ENCODE measurements around the gene GLIPR2. TPM values are rescaled to one million over a fixed set of nuclear protein-coding genes. Genes with fewer than 3 reads are reported as not detected.
A peak's percentile ranks its signal among the peaks of the same experiment; 100 is the strongest.
"Not testable (repeated sequence)": the region's sequence is repeated elsewhere in the genome, so short reads cannot be mapped to it uniquely, and the experiment has no call there.

The GLIPR2 gene
- total RNA-seq (2014; rRNA removed; shearing (Covaris generic)) = 6.7 and 10.1 TPM in 2 replicates

- peak; percentile 76 for DNase-seq (ENCODE audit: low read depth)
Measured at GRCh38 chr9:36136272-36136893, at the start of gene GLIPR2. GLIPR2 (plus strand) TSS chr9:36136733; CDS start chr9:36136779, 46 bp downstream.

- DNase-seq (ENCODE audit: low read depth) = not testable (repeated sequence)
Measured at GRCh38 chr9:36087054-36087453, 49.5 kb upstream of the GLIPR2 start.

- DNase-seq (ENCODE audit: low read depth) = no peak
Measured at GRCh38 chr9:36088020-36088419, 48.5 kb upstream of the GLIPR2 start.

GRCh38 chr9:36091026-36091953 lies 45.2 kb upstream of the GLIPR2 start:
- peak; percentile 81 for DNase-seq (ENCODE audit: low read depth)

GRCh38 chr9:36092014-36092413 lies 44.5 kb upstream of the GLIPR2 start:
- no peak for DNase-seq (ENCODE audit: low read depth)

GRCh38 chr9:36092509-36093215 lies 43.9 kb upstream of the GLIPR2 start:
- peak; percentile 12 for DNase-seq (ENCODE audit: low read depth)

- DNase-seq (ENCODE audit: low read depth) = no peak
Measured at GRCh38 chr9:36093384-36093783, 43.1 kb upstream of the GLIPR2 start.

- DNase-seq (ENCODE audit: low read depth) = no peak
Measured at GRCh38 chr9:36099718-36100117, 36.8 kb upstream of the GLIPR2 start.

- DNase-seq (ENCODE audit: low read depth) = peak; percentile 17
Measured at GRCh38 chr9:36100532-36100931, 36.0 kb upstream of the GLIPR2 start.

GRCh38 chr9:36101916-36102741 lies 34.4 kb upstream of the GLIPR2 start:
- peak; percentile 100 for DNase-seq (ENCODE audit: low read depth)

GRCh38 chr9:36102742-36103495 lies 33.6 kb upstream of the GLIPR2 start:
- DNase-seq (ENCODE audit: low read depth) = peak; percentile 83

GRCh38 chr9:36109071-36109470 lies 27.5 kb upstream of the GLIPR2 start:
- DNase-seq (ENCODE audit: low read depth) = no peak

- DNase-seq (ENCODE audit: low read depth) = no peak
Measured at GRCh38 chr9:36110434-36110833, 26.1 kb upstream of the GLIPR2 start.

- no peak for DNase-seq (ENCODE audit: low read depth)
Measured at GRCh38 chr9:36112516-36112915, 24.0 kb upstream of the GLIPR2 start.

GRCh38 chr9:36113999-36114398 lies 22.5 kb upstream of the GLIPR2 start:
- no peak for DNase-seq (ENCODE audit: low read depth)

GRCh38 chr9:36116593-36116992 lies 19.9 kb upstream of the GLIPR2 start:
- no peak for DNase-seq (ENCODE audit: low read depth)

GRCh38 chr9:36118201-36118600 lies 18.3 kb upstream of the GLIPR2 start:
- no peak for DNase-seq (ENCODE audit: low read depth)

- DNase-seq (ENCODE audit: low read depth) = no peak
Measured at GRCh38 chr9:36118706-36119105, 17.8 kb upstream of the GLIPR2 start.

- no peak for DNase-seq (ENCODE audit: low read depth)
Measured at GRCh38 chr9:36119476-36119875, 17.1 kb upstream of the GLIPR2 start.

- no peak for DNase-seq (ENCODE audit: low read depth)
Measured at GRCh38 chr9:36120705-36121104, 15.8 kb upstream of the GLIPR2 start.

- no peak for DNase-seq (ENCODE audit: low read depth)
Measured at GRCh38 chr9:36121971-36122370, 14.6 kb upstream of the GLIPR2 start.

Measured in M059J (cell line).